Upper lobe of right lung (tissue), 1 donor: ENCODE results near the gene PROM2. TPM values are rescaled to one million over a fixed set of nuclear protein-coding genes. Genes with fewer than 3 reads are reported as not detected.

Experiments used
- ATAC-seq: fragments of 200-7000 bp; cut with Tn5 transposase; one replicate; pipeline ENCODE4 v1.9.1; 2020; ENCODE audit warnings: mild to moderate bottlenecking, moderate library complexity
- DNase-seq: peaks from one replicate; pipeline ENCODE4 v3.0.0-alpha.2; 2020
- H3K27ac ChIP-seq: fragments of 200-600 bp; one replicate; pipeline ENCODE4 v1.8.0; 2022
- H3K27me3 ChIP-seq: fragments of 200-600 bp; one replicate; pipeline ENCODE4 v1.8.0; 2022; ENCODE audit warnings: mild to moderate bottlenecking
- H3K36me3 ChIP-seq: fragments of 200-600 bp; one replicate; pipeline ENCODE4 v1.8.0; 2022
- H3K4me1 ChIP-seq: fragments of 200-600 bp; one replicate; pipeline ENCODE4 v1.8.0; 2022
- H3K4me3 ChIP-seq: fragments of 200-600 bp; one replicate; pipeline ENCODE4 v1.8.0; 2022; ENCODE audit warnings: mild to moderate bottlenecking
- H3K9me3 ChIP-seq: fragments of 200-600 bp; one replicate; pipeline ENCODE4 v1.8.0; 2022
- intact Hi-C: fragments of 100-400 bp; cut with DNase I; formaldehyde crosslinking; loops from one replicate; pipeline ENCODE4 v1.11.0; 2022
- total RNA-seq: library from RNA; stranded (reverse); fragmentation: NEBNext Ultra II Directional; extraction: Animal tissue kit (Norgen Biotek cat#: 25700); gene quantifications from one replicate; pipeline ENCODE4 v1.2.1, GENCODE V29; 2021
- TF ChIP-seq, protein P1 (sequence below): fragments of 200-600 bp; IDR thresholded peaks from one replicate; pipeline ENCODE4 v1.8.0; 2022; ENCODE audit warnings: antibody characterized with exemption
- donor health status: DM: no; HTN: yes; CAD: no; lungs with severe emphysema.

Gene PROM2
- total RNA-seq, 1 donor from 2014 or later, result 6.0 TPM

DNA sequence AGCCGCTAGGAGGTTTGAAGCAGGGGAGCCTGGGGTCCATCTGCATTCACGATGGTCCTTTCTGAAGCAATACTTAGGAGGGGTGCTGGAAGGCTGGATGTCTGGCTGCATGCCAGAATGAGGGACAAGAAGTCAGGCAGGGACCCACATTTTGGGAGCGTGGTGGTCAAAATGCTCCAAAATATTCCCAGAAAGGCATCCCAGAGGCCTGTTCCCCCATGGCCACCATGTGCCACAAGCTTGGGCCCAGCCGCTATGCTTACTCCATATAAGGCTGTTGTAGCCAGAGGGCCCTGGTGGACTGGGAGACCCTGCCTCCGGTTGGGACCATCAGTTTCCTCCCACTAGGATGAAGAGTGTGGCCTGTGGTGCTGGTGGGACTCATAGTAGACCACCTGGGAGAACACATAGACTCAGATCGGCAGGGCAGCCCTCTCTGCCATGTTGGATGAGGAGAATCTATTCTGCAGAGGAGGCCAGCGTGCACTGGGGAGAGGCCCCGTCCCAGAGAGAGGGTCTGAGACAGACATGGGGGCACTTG, 3.6 kb upstream of the PROM2 start:
- peak; percentile 30 for DNase-seq
- Histone ChIP-seq H3K27me3 (no peaks in the 10 kb centered on the region), H3K4me1 (no peaks in the 10 kb centered on the region), H3K36me3 (no peaks in the 10 kb centered on the region), H3K4me3 (no peak overlapping the region), H3K27ac (no peak overlapping the region), H3K9me3 (no peaks in the 10 kb centered on the region)
- intact Hi-C loops, result no loop called here
- TF ChIP-seq, protein P1, sequence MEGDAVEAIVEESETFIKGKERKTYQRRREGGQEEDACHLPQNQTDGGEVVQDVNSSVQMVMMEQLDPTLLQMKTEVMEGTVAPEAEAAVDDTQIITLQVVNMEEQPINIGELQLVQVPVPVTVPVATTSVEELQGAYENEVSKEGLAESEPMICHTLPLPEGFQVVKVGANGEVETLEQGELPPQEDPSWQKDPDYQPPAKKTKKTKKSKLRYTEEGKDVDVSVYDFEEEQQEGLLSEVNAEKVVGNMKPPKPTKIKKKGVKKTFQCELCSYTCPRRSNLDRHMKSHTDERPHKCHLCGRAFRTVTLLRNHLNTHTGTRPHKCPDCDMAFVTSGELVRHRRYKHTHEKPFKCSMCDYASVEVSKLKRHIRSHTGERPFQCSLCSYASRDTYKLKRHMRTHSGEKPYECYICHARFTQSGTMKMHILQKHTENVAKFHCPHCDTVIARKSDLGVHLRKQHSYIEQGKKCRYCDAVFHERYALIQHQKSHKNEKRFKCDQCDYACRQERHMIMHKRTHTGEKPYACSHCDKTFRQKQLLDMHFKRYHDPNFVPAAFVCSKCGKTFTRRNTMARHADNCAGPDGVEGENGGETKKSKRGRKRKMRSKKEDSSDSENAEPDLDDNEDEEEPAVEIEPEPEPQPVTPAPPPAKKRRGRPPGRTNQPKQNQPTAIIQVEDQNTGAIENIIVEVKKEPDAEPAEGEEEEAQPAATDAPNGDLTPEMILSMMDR, result no peak
- ATAC-seq, result no peak

DNA sequence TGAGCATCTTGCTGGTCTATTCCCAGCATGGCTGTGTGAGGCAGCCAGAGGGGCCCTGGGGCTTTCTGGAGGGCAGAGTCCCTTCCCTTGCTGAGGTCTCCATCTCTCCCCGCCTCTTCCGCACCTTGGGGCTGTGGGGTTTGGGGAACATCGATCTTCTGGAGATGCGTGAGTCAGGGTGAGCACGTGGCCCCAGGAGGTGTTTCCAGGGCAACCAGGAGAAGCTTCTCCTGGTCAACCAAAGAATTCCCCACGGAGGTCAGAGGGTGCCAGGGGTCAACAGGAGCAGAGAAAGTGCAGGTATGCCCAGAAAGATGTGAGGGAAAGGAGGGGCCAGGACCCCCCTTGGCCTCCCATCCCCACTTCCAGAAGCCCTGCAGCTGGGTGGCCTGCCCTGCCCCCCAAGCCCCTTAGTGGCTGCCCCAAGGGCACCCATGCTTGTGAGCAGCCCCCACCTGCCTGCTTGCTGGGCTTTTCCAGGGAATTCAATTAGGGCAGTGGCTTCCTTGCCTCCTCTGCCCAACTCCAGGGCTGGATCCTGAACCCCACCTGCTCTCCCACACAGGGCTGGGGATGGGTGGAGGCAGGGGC, 2.8 kb upstream of the PROM2 start:
- ATAC-seq, result no peak

DNA sequence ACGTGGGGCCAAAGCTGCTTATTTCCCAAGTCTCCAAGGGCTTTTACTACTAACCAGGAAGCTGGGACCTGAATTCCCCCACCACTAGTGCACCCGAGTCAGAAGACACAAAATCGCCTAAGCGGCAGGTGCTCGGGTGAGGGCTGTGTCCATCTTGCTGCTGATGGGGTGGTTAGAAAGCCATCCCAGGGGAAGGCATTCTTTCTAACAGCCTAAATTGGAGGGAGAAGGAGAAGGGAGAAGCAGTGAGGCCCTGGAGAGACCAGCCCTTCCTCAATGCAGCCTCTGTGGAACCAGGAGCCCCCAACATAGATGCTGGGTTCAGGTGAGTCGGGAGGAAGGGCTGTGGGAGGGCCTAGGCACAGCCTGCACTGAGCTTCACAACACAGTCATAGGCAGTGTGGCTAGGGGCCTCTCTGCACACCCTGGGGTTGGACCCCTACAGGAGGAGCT, 1.9 kb upstream of the PROM2 start:
- intact Hi-C loops, result no loop called here
- DNase-seq, result no peak

More for the DNA sequence above, 2.8 kb upstream of the PROM2 start:
- Histone ChIP-seq H3K9me3 (no peaks in the 10 kb centered on the region), H3K36me3 (no peaks in the 10 kb centered on the region), H3K4me1 (no peaks in the 10 kb centered on the region), H3K27ac (no peak overlapping the region), H3K27me3 (no peaks in the 10 kb centered on the region), H3K4me3 (no peak overlapping the region)
- intact Hi-C loops, result no loop called here
- no peak for DNase-seq
- TF ChIP-seq, protein P1, result no peak

DNA sequence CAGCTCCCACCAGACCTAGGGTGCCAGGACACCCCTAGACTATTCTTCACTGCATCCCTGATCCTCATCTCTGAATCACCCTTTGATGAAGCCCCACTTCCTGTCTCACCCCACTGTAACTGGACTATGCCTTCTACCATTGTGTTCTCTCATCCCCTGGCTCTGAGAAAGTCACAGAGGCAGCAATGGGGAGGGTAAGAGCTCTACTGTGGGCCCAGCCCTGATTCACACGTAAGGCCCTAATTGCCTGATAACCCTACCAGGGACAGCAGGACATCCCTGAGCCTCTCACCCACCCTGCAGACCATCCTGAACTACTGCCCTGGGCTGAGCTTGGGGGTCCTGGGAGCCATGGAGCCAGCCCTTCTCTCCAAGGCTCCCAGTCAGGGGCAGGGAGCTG, 1.5 kb upstream of the PROM2 start:
- no peak overlapping the region for H3K27ac ChIP-seq
- intact Hi-C loops, result no loop called here
- TF ChIP-seq, protein P1, result no peak
- H3K9me3 ChIP-seq, result no peaks in the 10 kb centered on the region
- no peaks in the 10 kb centered on the region for H3K36me3 ChIP-seq
- H3K4me3 ChIP-seq, result no peak overlapping the region
- H3K4me1 ChIP-seq, result no peaks in the 10 kb centered on the region
- ATAC-seq, result no peak
- no peaks in the 10 kb centered on the region for H3K27me3 ChIP-seq
- no peak for DNase-seq

More for the DNA sequence above, 1.9 kb upstream of the PROM2 start:
- H3K9me3 ChIP-seq, result no peaks in the 10 kb centered on the region
- no peaks in the 10 kb centered on the region for H3K4me1 ChIP-seq
- no peak for ATAC-seq
- H3K27me3 ChIP-seq, result no peaks in the 10 kb centered on the region
- no peak overlapping the region for H3K4me3 ChIP-seq
- TF ChIP-seq, protein P1, result no peak
- H3K27ac ChIP-seq, result no peak overlapping the region
- no peaks in the 10 kb centered on the region for H3K36me3 ChIP-seq

DNA sequence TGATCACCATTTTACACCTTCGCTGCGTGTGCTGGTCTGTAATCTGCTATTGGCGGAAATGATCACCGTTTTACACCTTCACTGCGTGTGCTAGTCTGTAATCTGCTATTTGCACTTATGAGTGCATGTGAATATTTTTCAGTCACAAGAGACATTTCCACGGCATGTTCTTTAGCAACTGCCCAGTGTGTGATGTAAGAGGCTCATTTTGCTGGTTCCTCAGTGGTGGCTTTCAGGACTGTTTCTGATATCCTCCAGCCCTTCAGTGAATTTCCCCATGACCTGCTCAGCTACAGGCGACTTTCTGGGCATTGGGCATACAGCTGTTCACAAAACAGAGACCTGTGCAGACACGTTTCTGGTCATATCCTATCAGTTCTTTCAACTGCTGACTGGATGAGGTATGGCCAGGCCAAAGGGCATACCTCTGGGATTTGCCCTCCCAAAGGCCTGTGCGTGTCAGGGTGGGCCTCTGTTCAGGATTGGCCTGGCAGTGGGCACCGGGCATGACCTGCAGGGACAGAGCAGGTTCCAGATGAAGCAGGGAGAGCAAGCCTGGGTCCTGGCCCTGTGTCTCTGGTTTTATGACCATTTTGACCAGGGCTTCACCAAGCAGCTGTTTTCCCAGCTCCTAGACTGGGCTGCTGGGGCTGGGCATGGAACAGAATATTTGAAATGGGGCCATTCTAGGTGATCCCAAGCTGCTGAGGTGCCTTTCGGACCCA, 521 bp upstream of the PROM2 start:
- ATAC-seq (no peak), DNase-seq (peak; percentile 61)
- no peak overlapping the region for H3K4me3 ChIP-seq
- no peaks in the 10 kb centered on the region for H3K9me3 ChIP-seq
- H3K36me3 ChIP-seq, result no peaks in the 10 kb centered on the region
- intact Hi-C loops, result no loop called here
- no peaks in the 10 kb centered on the region for H3K4me1 ChIP-seq
- no peak overlapping the region for H3K27ac ChIP-seq
- H3K27me3 ChIP-seq, result no peaks in the 10 kb centered on the region
- TF ChIP-seq, protein P1, result no peak
